Breast epithelium (tissue), 3 donors: ENCODE measurements around the gene CENPA.

Experiments
- POLR2A ChIP-seq: fragments of 450-650 bp; IDR thresholded peaks from one replicate; pipeline ENCODE4 v1.6.1; 2016; ENCODE audit warnings: antibody characterized with exemption, mild to moderate bottlenecking, moderate library complexity
- POLR2AphosphoS5 ChIP-seq, 3 donors: sonication (generic); formaldehyde crosslinking; IDR thresholded peaks; one replicate each; pipeline ENCODE4 v1.6.1; 2017; ENCODE audit warnings: antibody characterized with exemption in 3 of 3
- TF ChIP-seq, protein P1 (sequence below), 3 donors: fragments of 450-650 bp; IDR thresholded peaks; one replicate each; pipeline ENCODE4 v1.5.1; 2016 to 2017; ENCODE audit warnings: antibody characterized with exemption in 3 of 3, mild to moderate bottlenecking in 3 of 3, moderate library complexity in 3 of 3

GRCh38 chr2:26812731-26813130 is 26.9 kb downstream of the CENPA start:
- TF ChIP-seq, protein P1, sequence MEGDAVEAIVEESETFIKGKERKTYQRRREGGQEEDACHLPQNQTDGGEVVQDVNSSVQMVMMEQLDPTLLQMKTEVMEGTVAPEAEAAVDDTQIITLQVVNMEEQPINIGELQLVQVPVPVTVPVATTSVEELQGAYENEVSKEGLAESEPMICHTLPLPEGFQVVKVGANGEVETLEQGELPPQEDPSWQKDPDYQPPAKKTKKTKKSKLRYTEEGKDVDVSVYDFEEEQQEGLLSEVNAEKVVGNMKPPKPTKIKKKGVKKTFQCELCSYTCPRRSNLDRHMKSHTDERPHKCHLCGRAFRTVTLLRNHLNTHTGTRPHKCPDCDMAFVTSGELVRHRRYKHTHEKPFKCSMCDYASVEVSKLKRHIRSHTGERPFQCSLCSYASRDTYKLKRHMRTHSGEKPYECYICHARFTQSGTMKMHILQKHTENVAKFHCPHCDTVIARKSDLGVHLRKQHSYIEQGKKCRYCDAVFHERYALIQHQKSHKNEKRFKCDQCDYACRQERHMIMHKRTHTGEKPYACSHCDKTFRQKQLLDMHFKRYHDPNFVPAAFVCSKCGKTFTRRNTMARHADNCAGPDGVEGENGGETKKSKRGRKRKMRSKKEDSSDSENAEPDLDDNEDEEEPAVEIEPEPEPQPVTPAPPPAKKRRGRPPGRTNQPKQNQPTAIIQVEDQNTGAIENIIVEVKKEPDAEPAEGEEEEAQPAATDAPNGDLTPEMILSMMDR (IDR thresholded peaks at IDR 0.05) = no peak
- TF ChIP-seq POLR2AphosphoS5 (IDR thresholded peaks at IDR 0.05) (no peak), POLR2A (no peak)
